Keratinocyte (primary cell): ENCODE results near the gene MAP2K2. TPM values are rescaled to one million over a fixed set of nuclear protein-coding genes. Genes with fewer than 3 reads are reported as not detected.

Experiments used
- DNase-seq: peaks from one replicate; pipeline ENCODE4 v3.0.0-alpha.2; 2011; ENCODE audit warnings: low read depth, missing footprints, low spot score
- FAIRE-seq: peaks from 2 replicates; lab custom pipeline; 2011; peaks lifted over from hg19 to GRCh38; lab: Jason Lieb, UNC
- H2AFZ ChIP-seq: 2 replicates; pipeline ENCODE4 v1.6.0; 2012; ENCODE audit warnings: low read length, control low read depth, inconsistent platforms; ENCODE audit not compliant: control insufficient read depth
- H3K27ac ChIP-seq: 2 replicates; pipeline ENCODE4 v1.5.1; 2011; ENCODE audit warnings: low read length; ENCODE audit not compliant: control insufficient read depth, insufficient read depth
- H3K27me3 ChIP-seq: 3 replicates; pipeline ENCODE4 v1.6.0; 2011; ENCODE audit warnings: low read length; ENCODE audit not compliant: control insufficient read depth, insufficient read depth; ENCODE audit errors: extremely low read depth
- H3K36me3 ChIP-seq, 2 experiments: 2 replicates in 1 of 2; 3 replicates in 1 of 2; pipeline ENCODE4 v1.5.1; 2011; ENCODE audit warnings: low read length in 2 of 2, mild to moderate bottlenecking in 1 of 2; ENCODE audit not compliant: control insufficient read depth in 2 of 2, insufficient read depth in 2 of 2; ENCODE audit errors: extremely low read depth in 1 of 2
- H3K4me1 ChIP-seq: 3 replicates; pipeline ENCODE4 v1.5.1; 2011; ENCODE audit warnings: low read length; ENCODE audit not compliant: control insufficient read depth, insufficient read depth; ENCODE audit errors: extremely low read depth
- H3K4me2 ChIP-seq: 3 replicates; pipeline ENCODE4 v1.6.0; 2011; ENCODE audit warnings: low read depth, low read length; ENCODE audit not compliant: control insufficient read depth, insufficient read depth; ENCODE audit errors: extremely low read depth
- H3K4me3 ChIP-seq, 3 experiments: fragments of 200-600 bp in 1 of 3; sonication (generic) in 1 of 3; 2 replicates in 2 of 3; 3 replicates in 1 of 3; pipeline ENCODE4 v1.5.1; 2011 to 2016; ENCODE audit warnings: low read length in 3 of 3, mild to moderate bottlenecking in 3 of 3, control low read depth in 2 of 3, inconsistent platforms in 1 of 3, low read depth in 1 of 3, mixed read lengths in 1 of 3, mixed run types in 1 of 3, moderate library complexity in 1 of 3; ENCODE audit not compliant: control insufficient read depth in 2 of 3, insufficient read depth in 2 of 3; ENCODE audit errors: extremely low read depth in 1 of 3
- H3K79me2 ChIP-seq: 2 replicates; pipeline ENCODE4 v1.6.0; 2012; ENCODE audit warnings: low read length; ENCODE audit not compliant: control insufficient read depth, insufficient read depth
- H3K9ac ChIP-seq: 3 replicates; pipeline ENCODE4 v1.6.0; 2011; ENCODE audit warnings: low read length; ENCODE audit not compliant: control insufficient read depth, insufficient read depth; ENCODE audit errors: extremely low read depth
- H3K9me1 ChIP-seq: 3 replicates; pipeline ENCODE4 v1.6.0; 2011; ENCODE audit warnings: low read length; ENCODE audit not compliant: control insufficient read depth, insufficient read depth; ENCODE audit errors: extremely low read depth
- H3K9me3 ChIP-seq: 2 replicates; pipeline ENCODE4 v1.5.1; 2012; ENCODE audit warnings: low read depth, low read length; ENCODE audit not compliant: control insufficient read depth
- H4K20me1 ChIP-seq: 3 replicates; pipeline ENCODE4 v1.6.0; 2011; ENCODE audit warnings: low read length; ENCODE audit not compliant: control insufficient read depth, insufficient read depth; ENCODE audit errors: extremely low read depth
- CTCF ChIP-seq, 3 experiments: IDR thresholded peaks in 1 of 3; conservative IDR thresholded peaks in 1 of 3; optimal IDR thresholded peaks in 1 of 3; 2 replicates in 2 of 3; 3 replicates in 1 of 3; pipeline versions ENCODE3 to v1.5.1; 2011; ENCODE audit warnings: low read length in 3 of 3, mild to moderate bottlenecking in 3 of 3, moderate library complexity in 2 of 3, control low read depth in 1 of 3, inconsistent platforms in 1 of 3; ENCODE audit not compliant: insufficient read depth in 2 of 3; ENCODE audit errors: extremely low read depth in 1 of 3
- EZH2 ChIP-seq: IDR thresholded peaks from one replicate; pipeline ENCODE4 v1.6.1; 2012; ENCODE audit warnings: inconsistent platforms, mild to moderate bottlenecking, low read length, moderate library complexity
- dilution Hi-C: fragments of 300-500 bp; cut with MboI; formaldehyde crosslinking; loops from one replicate; pipeline ENCODE4 v1.7.0; 2020; ENCODE audit warnings: low sequenced_read_pairs; ENCODE audit not compliant: extremely low pct_ligation_motif_present
- polyA plus RNA-seq, 5 experiments: library from polyadenylated mRNA; depleted of rRNA in 3 of 5; stranded (reverse) in 3 of 5; stranded (forward) in 1 of 5; unstranded in 1 of 5; fragments of >200 nt; gene quantifications; 1 replicate in 1 of 5; 2 replicates in 3 of 5; 3 replicates in 1 of 5; pipeline versions ENCODE4 v1.2.1 to v1.2.3, GENCODE V29; 2011 to 2012; ENCODE audit warnings: missing spikeins in 2 of 5, low read depth in 1 of 5, low replicate concordance in 1 of 5

The MAP2K2 gene
- polyA plus RNA-seq, 1 donor (not counting 4 experiments of a cell fraction or from before 2014, with no cell fraction given) = 61.8 TPM

- DNase-seq = no peak
- TF ChIP-seq CTCF (optimal IDR thresholded peaks at IDR 0.05 in 1 of 3, IDR thresholded peaks at IDR 0.05 in 1 of 3, conservative IDR thresholded peaks at IDR 0.05 in 1 of 3; ENCODE audit: extremely low read depth in 1 of 3, insufficient read depth in 2 of 3, low read length in 3 of 3) = no peak
- no peak for TF ChIP-seq EZH2
- Histone ChIP-seq H3K27me3 (no peaks in the 10 kb centered on the region), H4K20me1 (no peaks in the 10 kb centered on the region), H3K79me2 (no peaks in the 10 kb centered on the region), H3K27ac (no peak overlapping the region), H2AFZ (no peak overlapping the region), H3K36me3 (no peaks in the 10 kb centered on the region), H3K9me3 (no peaks in the 10 kb centered on the region), H3K9ac (no peak overlapping the region), H3K4me3 (no peak overlapping the region), H3K9me1 (no peaks in the 10 kb centered on the region), H3K4me2 (no peak overlapping the region), H3K4me1 (peaks cover 3% of the 10 kb centered on the region)
- dilution Hi-C loops = no loop called here
- no peak for FAIRE-seq
Measured at GRCh38 chr19:4075373-4075772, 48.5 kb downstream of the MAP2K2 start.

- peaks cover 4% of the 10 kb centered on the region for H3K4me1 ChIP-seq
- no peaks in the 10 kb centered on the region for H4K20me1 ChIP-seq
- DNase-seq = no peak
- dilution Hi-C loops = no loop called here
- TF ChIP-seq CTCF (optimal IDR thresholded peaks at IDR 0.05 in 1 of 3, IDR thresholded peaks at IDR 0.05 in 1 of 3, conservative IDR thresholded peaks at IDR 0.05 in 1 of 3; ENCODE audit: extremely low read depth in 1 of 3, insufficient read depth in 2 of 3, low read length in 3 of 3) = no peak
- TF ChIP-seq EZH2 = no peak
- H2AFZ ChIP-seq = no peak overlapping the region
- no peak overlapping the region for H3K9ac ChIP-seq
- H3K4me3 ChIP-seq = no peak overlapping the region
- H3K79me2 ChIP-seq = no peaks in the 10 kb centered on the region
- no peaks in the 10 kb centered on the region for H3K27me3 ChIP-seq
- H3K9me1 ChIP-seq = no peaks in the 10 kb centered on the region
- H3K27ac ChIP-seq = no peak overlapping the region
- no peaks in the 10 kb centered on the region for H3K36me3 ChIP-seq
- H3K4me2 ChIP-seq = no peak overlapping the region
- no peaks in the 10 kb centered on the region for H3K9me3 ChIP-seq
- FAIRE-seq = no peak
Measured at GRCh38 chr19:4071610-4072009, 52.3 kb downstream of the MAP2K2 start.
